ENCODE data around the gene TMEM132D. TPM values are rescaled to one million over a fixed set of nuclear protein-coding genes. Genes with fewer than 3 reads are reported as not detected.

TMEM132D gene
- total RNA-seq, 3 donors from 2014 or later, result 0.09 to 0.24 (median 0.12) TPM

DNA sequence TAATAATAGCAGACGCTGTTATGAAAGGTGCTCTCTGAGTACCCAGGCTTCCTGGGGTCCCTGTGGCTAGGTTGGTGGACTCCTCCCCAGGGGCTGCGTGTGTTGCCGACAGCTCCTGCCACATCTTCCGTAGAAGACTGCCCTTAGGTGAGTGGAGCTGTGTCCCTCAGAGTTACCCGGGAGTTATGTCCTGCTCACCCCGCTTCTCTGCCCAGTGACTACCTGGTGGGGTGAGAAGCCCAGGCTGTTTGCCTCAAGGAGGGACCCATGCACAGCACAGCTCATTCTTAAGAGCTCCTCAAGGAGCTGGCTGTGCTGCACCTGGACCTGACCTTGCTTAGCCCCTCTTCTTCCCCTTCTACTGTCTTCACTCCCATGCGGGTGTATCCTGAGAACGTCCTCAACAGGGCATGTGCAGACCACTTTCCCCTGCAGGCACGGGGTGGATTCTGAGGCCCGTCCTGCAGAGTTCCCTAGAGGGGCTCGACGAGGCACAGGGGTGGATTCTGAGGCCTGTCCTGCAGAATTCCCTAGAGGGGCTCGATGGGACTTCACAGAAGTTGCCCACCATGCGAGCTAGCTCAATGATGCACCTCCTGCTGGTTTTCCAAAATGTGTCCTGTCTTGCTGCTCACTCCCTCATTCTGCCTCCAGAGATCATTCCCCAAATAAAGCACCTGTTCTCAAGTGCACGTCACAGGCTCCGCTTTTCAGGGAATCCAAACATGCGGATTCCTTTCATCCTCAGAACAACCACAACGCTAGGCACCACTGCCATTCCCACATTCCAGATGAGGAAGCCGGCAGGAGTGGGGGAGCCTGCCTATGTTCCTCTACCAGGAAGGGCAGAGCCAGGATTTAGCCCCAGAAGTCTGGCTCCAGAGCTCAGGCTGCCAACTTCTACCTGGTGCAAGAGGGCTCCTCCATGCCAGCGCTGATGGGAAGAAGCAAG, 818.7 kb downstream of the TMEM132D start:
- TF ChIP-seq, protein P1, sequence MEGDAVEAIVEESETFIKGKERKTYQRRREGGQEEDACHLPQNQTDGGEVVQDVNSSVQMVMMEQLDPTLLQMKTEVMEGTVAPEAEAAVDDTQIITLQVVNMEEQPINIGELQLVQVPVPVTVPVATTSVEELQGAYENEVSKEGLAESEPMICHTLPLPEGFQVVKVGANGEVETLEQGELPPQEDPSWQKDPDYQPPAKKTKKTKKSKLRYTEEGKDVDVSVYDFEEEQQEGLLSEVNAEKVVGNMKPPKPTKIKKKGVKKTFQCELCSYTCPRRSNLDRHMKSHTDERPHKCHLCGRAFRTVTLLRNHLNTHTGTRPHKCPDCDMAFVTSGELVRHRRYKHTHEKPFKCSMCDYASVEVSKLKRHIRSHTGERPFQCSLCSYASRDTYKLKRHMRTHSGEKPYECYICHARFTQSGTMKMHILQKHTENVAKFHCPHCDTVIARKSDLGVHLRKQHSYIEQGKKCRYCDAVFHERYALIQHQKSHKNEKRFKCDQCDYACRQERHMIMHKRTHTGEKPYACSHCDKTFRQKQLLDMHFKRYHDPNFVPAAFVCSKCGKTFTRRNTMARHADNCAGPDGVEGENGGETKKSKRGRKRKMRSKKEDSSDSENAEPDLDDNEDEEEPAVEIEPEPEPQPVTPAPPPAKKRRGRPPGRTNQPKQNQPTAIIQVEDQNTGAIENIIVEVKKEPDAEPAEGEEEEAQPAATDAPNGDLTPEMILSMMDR (IDR thresholded peaks at IDR 0.05), result no peak
- intact Hi-C loops (cut with DNase I, micrococcal nuclease), result no loop called here
- Histone ChIP-seq H3K4me3 (no peak overlapping the region), H3K4me1 (ENCODE audit: low read depth) (no peaks in the 10 kb centered on the region), H3K36me3 (ENCODE audit: low read depth) (no peaks in the 10 kb centered on the region), H3K9me3 (no peaks in the 10 kb centered on the region)
- DNase-seq, result no peak
- no peak for ATAC-seq

DNA sequence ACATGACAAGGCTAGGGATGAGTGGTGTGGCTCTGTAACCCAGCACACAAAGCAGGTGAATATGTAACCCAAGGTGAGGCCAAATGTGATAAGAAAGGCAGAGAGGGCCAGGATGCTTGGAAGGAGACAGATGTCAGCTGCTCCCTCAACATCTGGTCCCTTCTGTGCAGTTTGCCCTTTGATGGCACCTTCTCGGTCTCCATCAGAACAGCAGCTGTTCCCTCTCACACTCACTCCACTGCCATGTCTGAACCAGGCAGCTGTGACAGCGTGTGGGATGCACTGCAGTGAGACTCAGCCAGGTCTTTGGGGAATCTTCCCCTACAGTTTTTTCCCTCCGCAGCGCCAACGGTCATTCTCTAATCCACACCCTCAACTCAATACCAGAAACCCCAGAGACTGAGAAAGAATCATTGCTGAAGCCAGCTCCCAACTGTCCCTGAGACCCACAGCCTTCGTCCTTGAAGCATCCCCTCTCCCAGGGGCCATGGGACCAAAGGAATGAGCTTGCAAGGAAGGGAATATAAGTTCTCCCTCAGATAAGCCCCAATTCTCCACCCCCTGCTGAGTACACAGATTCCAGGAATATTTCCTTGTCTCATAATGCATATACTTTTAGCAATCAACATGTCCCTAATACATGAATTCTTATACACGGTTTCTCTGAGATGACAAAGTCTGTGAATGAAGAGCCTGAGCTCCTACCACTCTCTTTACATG, 820.5 kb downstream of the TMEM132D start:
- DNase-seq (no peak), ATAC-seq (no peak)
- TF ChIP-seq, protein P1 (IDR thresholded peaks at IDR 0.05), result no peak
- H3K9me3 ChIP-seq, result no peaks in the 10 kb centered on the region
- no peaks in the 10 kb centered on the region for H3K36me3 ChIP-seq (ENCODE audit: low read depth)
- no peak overlapping the region for H3K4me3 ChIP-seq
- no peaks in the 10 kb centered on the region for H3K4me1 ChIP-seq (ENCODE audit: low read depth)
- intact Hi-C loops (cut with DNase I, micrococcal nuclease), result no loop called here

DNA sequence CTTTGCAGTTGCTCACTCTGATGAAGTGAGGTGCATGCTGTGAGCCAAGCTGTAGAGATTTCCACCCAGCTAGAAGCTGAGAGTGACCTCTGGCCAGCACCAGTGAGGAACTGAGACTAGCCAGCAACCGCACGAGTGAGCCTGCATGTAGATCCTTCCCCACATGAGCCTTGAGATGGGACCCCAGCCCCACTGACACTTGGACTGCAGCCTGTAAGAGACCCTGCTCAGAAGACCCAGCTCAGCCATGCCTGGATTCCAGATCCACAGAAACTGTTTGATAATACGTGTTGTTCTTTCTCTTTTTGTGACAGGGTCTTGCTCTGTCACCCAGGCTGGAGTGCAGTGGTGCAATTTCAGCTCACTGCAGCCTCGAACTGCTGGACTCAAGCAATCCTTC, 821.4 kb downstream of the TMEM132D start:
- no peaks in the 10 kb centered on the region for H3K36me3 ChIP-seq (ENCODE audit: low read depth)
- H3K9me3 ChIP-seq, result no peaks in the 10 kb centered on the region
- ATAC-seq (no peak), DNase-seq (no peak)
- no peak overlapping the region for H3K4me3 ChIP-seq
- TF ChIP-seq, protein P1 (IDR thresholded peaks at IDR 0.05), result no peak
- no peaks in the 10 kb centered on the region for H3K4me1 ChIP-seq (ENCODE audit: low read depth)
- intact Hi-C loops (cut with DNase I, micrococcal nuclease), result no loop called here

DNA sequence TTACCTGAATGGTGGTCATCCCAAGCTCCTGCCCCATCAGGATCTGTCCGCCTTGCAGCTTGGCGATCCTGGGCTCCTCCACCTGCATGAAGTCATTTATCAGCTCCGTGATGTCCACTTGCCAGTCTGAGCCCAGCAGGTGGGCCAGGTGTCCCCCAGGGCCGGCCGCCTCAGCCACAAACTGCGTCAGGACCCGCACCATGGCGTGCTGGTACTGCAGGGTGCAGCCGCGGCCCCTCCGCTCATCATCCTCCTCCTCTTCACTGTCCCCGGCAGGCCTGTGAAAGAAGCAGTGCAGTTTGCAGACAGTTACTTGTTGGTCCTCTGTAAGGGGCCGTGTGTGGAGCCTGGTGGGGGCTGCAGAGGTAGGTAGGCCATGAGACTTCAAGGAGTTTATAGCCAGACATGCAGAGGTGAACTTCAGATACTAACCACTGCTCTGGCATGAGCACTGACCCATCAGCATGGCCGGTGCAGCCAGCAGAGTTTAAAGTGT, 822.0 kb downstream of the TMEM132D start:
- Histone ChIP-seq H3K9me3 (no peaks in the 10 kb centered on the region), H3K36me3 (ENCODE audit: low read depth) (no peaks in the 10 kb centered on the region), H3K4me3 (no peak overlapping the region), H3K4me1 (ENCODE audit: low read depth) (no peaks in the 10 kb centered on the region)
- ATAC-seq (no peak), DNase-seq (no peak)
- intact Hi-C loops (cut with DNase I, micrococcal nuclease), result no loop called here
- TF ChIP-seq, protein P1 (IDR thresholded peaks at IDR 0.05), result no peak

DNA sequence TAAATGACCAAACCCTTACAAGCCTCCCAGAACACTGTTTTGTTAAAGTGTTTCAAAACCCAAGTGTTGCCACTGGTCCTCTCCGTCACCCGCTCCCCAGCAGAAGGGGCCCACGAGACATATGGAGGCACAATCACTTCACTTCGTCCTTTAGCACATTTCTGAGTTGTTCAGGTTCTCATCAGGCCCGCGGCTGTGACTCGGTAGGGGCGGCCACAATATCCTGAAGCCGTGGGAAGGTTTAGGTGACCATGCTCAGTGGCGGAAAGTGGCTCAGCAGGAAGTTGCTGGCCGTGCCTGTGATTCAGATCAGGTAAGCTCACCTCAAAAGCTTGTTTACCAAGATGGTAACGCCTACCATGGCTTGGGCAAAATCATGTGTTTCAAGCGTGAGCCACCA, 823.0 kb downstream of the TMEM132D start:
- DNase-seq (no peak), ATAC-seq (no peak)
- no peaks in the 10 kb centered on the region for H3K36me3 ChIP-seq (ENCODE audit: low read depth)
- H3K4me1 ChIP-seq (ENCODE audit: low read depth), result no peaks in the 10 kb centered on the region
- intact Hi-C loops (cut with DNase I, micrococcal nuclease), result no loop called here
- TF ChIP-seq, protein P1 (IDR thresholded peaks at IDR 0.05), result no peak
- no peak overlapping the region for H3K4me3 ChIP-seq
- no peaks in the 10 kb centered on the region for H3K9me3 ChIP-seq

All from mucosa of descending colon (tissue), 3 donors.